ENCODE data around the gene RTKN2.
"Not testable (repeated sequence)": the region's sequence is repeated elsewhere in the genome, so short reads cannot be mapped to it uniquely, and the experiment has no call there.

The RTKN2 gene

GRCh38 chr10:62258926-62259325 lies 9.7 kb downstream of the RTKN2 start:
- H3K4me3 ChIP-seq (ENCODE audit: low read depth, low read length) = no peak overlapping the region
- H3K4me1 ChIP-seq (ENCODE audit: control insufficient read depth, insufficient read depth, low read length) = no peaks in the 10 kb centered on the region
- H3K36me3 ChIP-seq (ENCODE audit: control insufficient read depth, insufficient read depth, low read length) = no peaks in the 10 kb centered on the region
- H3K9ac ChIP-seq (ENCODE audit: low read depth, low read length) = no peak overlapping the region
- H3K27me3 ChIP-seq (ENCODE audit: control insufficient read depth, insufficient read depth, low read length) = no peaks in the 10 kb centered on the region
- H3K9me3 ChIP-seq (ENCODE audit: control insufficient read depth, insufficient read depth, low read length) = no peaks in the 10 kb centered on the region

- H3K36me3 ChIP-seq (ENCODE audit: control insufficient read depth, insufficient read depth, low read length) = no peaks in the 10 kb centered on the region
- no peaks in the 10 kb centered on the region for H3K9me3 ChIP-seq (ENCODE audit: control insufficient read depth, insufficient read depth, low read length)
- no peaks in the 10 kb centered on the region for H3K4me1 ChIP-seq (ENCODE audit: control insufficient read depth, insufficient read depth, low read length)
- H3K27me3 ChIP-seq (ENCODE audit: control insufficient read depth, insufficient read depth, low read length) = no peaks in the 10 kb centered on the region
- no peak overlapping the region for H3K4me3 ChIP-seq (ENCODE audit: low read depth, low read length)
- H3K9ac ChIP-seq (ENCODE audit: low read depth, low read length) = no peak overlapping the region
These were observed 14.9 kb downstream of the RTKN2 start for GRCh38 chr10:62253704-62254103.

DNA sequence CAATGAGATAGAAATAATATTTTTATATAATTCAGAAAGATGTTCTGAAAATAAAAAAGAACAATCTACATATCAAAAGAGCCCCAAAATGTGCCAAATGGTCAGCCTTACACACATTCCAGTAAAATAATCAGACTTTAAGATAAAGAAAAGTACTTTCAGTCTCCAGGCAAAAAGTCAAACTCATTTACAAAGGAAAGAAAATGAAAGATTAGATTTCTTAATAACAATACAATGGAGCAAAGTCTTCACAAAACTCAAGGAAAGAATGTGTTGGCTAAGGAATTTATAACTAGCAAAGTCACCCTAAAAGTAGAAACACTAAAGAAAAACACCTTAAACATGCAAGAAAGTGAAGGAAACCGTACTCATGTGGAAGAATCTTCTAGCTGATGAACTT lies 16.6 kb downstream of the RTKN2 start:
- no peaks in the 10 kb centered on the region for H3K36me3 ChIP-seq (ENCODE audit: control insufficient read depth, insufficient read depth, low read length)
- H3K4me1 ChIP-seq (ENCODE audit: control insufficient read depth, insufficient read depth, low read length) = no peaks in the 10 kb centered on the region
- no peaks in the 10 kb centered on the region for H3K27me3 ChIP-seq (ENCODE audit: control insufficient read depth, insufficient read depth, low read length)

GRCh38 chr10:62250594-62251198 lies 17.9 kb downstream of the RTKN2 start:
- Histone ChIP-seq H3K4me3 (ENCODE audit: low read depth, low read length) (no peak overlapping the region), H3K27me3 (ENCODE audit: control insufficient read depth, insufficient read depth, low read length) (no peaks in the 10 kb centered on the region), H3K9ac (ENCODE audit: low read depth, low read length) (no peak overlapping the region), H3K36me3 (ENCODE audit: control insufficient read depth, insufficient read depth, low read length) (no peaks in the 10 kb centered on the region), H3K4me1 (ENCODE audit: control insufficient read depth, insufficient read depth, low read length) (no peaks in the 10 kb centered on the region), H3K9me3 (ENCODE audit: control insufficient read depth, insufficient read depth, low read length) (no peaks in the 10 kb centered on the region)

More for the DNA sequence above, 16.6 kb downstream of the RTKN2 start:
- Histone ChIP-seq H3K9ac (ENCODE audit: low read depth, low read length) (no peak overlapping the region), H3K4me3 (ENCODE audit: low read depth, low read length) (no peak overlapping the region), H3K9me3 (ENCODE audit: control insufficient read depth, insufficient read depth, low read length) (no peaks in the 10 kb centered on the region)

DNA sequence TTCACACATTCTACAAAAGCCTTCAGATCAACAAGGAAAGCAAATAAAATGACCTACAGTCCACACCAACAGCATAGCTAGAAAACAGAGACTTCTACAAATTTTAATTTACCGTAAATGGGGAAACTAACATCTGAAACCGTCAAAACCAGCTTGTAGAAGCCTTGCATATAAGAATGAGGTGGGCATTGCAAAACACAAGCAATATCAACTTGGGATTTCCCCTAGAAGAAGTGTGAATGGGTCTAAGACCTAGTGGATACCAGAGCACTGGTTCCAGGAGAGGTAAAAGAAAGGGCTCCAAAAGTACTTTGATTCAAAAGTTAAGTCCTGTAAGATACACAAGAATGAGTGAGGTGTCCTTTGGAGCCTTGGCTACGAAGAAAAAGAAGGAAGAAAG lies 18.7 kb downstream of the RTKN2 start:
- no peaks in the 10 kb centered on the region for H3K36me3 ChIP-seq (ENCODE audit: control insufficient read depth, insufficient read depth, low read length)
- no peak overlapping the region for H3K4me3 ChIP-seq (ENCODE audit: low read depth, low read length)
- H3K27me3 ChIP-seq (ENCODE audit: control insufficient read depth, insufficient read depth, low read length) = no peaks in the 10 kb centered on the region
- H3K9ac ChIP-seq (ENCODE audit: low read depth, low read length) = no peak overlapping the region
- no peaks in the 10 kb centered on the region for H3K9me3 ChIP-seq (ENCODE audit: control insufficient read depth, insufficient read depth, low read length)
- H3K4me1 ChIP-seq (ENCODE audit: control insufficient read depth, insufficient read depth, low read length) = no peaks in the 10 kb centered on the region

GRCh38 chr10:62248465-62248864 lies 20.2 kb downstream of the RTKN2 start:
- Histone ChIP-seq H3K9me3 (ENCODE audit: control insufficient read depth, insufficient read depth, low read length) (no peaks in the 10 kb centered on the region), H3K27me3 (ENCODE audit: control insufficient read depth, insufficient read depth, low read length) (no peaks in the 10 kb centered on the region), H3K4me1 (ENCODE audit: control insufficient read depth, insufficient read depth, low read length) (no peaks in the 10 kb centered on the region), H3K9ac (ENCODE audit: low read depth, low read length) (no peak overlapping the region), H3K4me3 (ENCODE audit: low read depth, low read length) (no peak overlapping the region), H3K36me3 (ENCODE audit: control insufficient read depth, insufficient read depth, low read length) (no peaks in the 10 kb centered on the region)

DNA sequence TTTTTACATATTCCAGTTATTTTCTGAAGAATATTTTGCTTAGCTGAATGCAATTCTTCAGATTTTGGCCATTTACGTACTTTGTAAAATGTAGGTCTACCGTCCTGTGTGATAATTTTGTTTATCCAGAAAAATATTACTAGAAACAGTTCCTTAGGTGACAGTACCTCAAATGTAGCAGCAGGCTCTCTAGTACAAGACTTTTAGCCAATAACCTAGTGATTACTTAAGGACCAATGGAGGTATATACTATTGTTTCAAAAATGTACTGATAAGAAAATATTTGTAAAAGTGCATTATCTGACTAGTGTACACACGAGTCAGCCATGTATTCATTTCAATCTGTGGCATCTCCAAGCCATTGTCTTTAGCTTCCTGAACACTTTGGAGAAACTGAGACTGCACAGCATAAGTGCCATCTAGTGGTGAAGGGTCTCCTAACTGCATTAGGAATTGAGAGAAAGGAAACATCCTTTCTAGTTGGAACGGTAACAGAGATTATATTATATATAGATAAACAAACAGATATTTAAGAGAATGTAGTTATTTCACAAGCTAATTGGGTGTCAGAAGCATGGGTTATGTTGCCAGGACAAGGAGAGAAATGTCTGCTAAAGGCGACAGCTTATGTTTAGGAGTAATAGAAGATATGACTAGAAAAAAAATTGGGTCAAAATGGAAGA lies 23.7 kb downstream of the RTKN2 start:
- Histone ChIP-seq H3K4me3 (ENCODE audit: low read depth, low read length) (no peak overlapping the region), H3K9me3 (ENCODE audit: control insufficient read depth, insufficient read depth, low read length) (no peaks in the 10 kb centered on the region), H3K27me3 (ENCODE audit: control insufficient read depth, insufficient read depth, low read length) (no peaks in the 10 kb centered on the region), H3K36me3 (ENCODE audit: control insufficient read depth, insufficient read depth, low read length) (no peaks in the 10 kb centered on the region), H3K4me1 (ENCODE audit: control insufficient read depth, insufficient read depth, low read length) (no peaks in the 10 kb centered on the region), H3K9ac (ENCODE audit: low read depth, low read length) (no peak overlapping the region)

- Histone ChIP-seq H3K27me3 (ENCODE audit: control insufficient read depth, insufficient read depth, low read length) (no peaks in the 10 kb centered on the region), H3K9ac (ENCODE audit: low read depth, low read length) (no peak overlapping the region), H3K4me1 (ENCODE audit: control insufficient read depth, insufficient read depth, low read length) (no peaks in the 10 kb centered on the region), H3K9me3 (ENCODE audit: control insufficient read depth, insufficient read depth, low read length) (no peaks in the 10 kb centered on the region), H3K36me3 (ENCODE audit: control insufficient read depth, insufficient read depth, low read length) (no peaks in the 10 kb centered on the region), H3K4me3 (ENCODE audit: low read depth, low read length) (no peak overlapping the region)
These were observed 24.6 kb downstream of the RTKN2 start for GRCh38 chr10:62244088-62244487.

GRCh38 chr10:62243647-62243997 lies 25.0 kb downstream of the RTKN2 start:
- H3K9ac ChIP-seq (ENCODE audit: low read depth, low read length) = no peak overlapping the region
- H3K4me3 ChIP-seq (ENCODE audit: low read depth, low read length) = no peak overlapping the region
- H3K27me3 ChIP-seq (ENCODE audit: control insufficient read depth, insufficient read depth, low read length) = no peaks in the 10 kb centered on the region
- no peaks in the 10 kb centered on the region for H3K9me3 ChIP-seq (ENCODE audit: control insufficient read depth, insufficient read depth, low read length)
- no peaks in the 10 kb centered on the region for H3K36me3 ChIP-seq (ENCODE audit: control insufficient read depth, insufficient read depth, low read length)
- no peaks in the 10 kb centered on the region for H3K4me1 ChIP-seq (ENCODE audit: control insufficient read depth, insufficient read depth, low read length)

- H3K27me3 ChIP-seq (ENCODE audit: control insufficient read depth, insufficient read depth, low read length); H3K4me1 ChIP-seq (ENCODE audit: control insufficient read depth, insufficient read depth, low read length); H3K9ac ChIP-seq (ENCODE audit: low read depth, low read length); H3K4me3 ChIP-seq (ENCODE audit: low read depth, low read length); H3K9me3 ChIP-seq (ENCODE audit: control insufficient read depth, insufficient read depth, low read length); H3K36me3 ChIP-seq (ENCODE audit: control insufficient read depth, insufficient read depth, low read length): not testable (repeated sequence)
These were observed 25.5 kb downstream of the RTKN2 start for GRCh38 chr10:62242965-62243646.

- H3K9me3 ChIP-seq (ENCODE audit: control insufficient read depth, insufficient read depth, low read length); H3K9ac ChIP-seq (ENCODE audit: low read depth, low read length); H3K4me3 ChIP-seq (ENCODE audit: low read depth, low read length); H3K36me3 ChIP-seq (ENCODE audit: control insufficient read depth, insufficient read depth, low read length); H3K4me1 ChIP-seq (ENCODE audit: control insufficient read depth, insufficient read depth, low read length); H3K27me3 ChIP-seq (ENCODE audit: control insufficient read depth, insufficient read depth, low read length): not testable (repeated sequence)
These were observed 27.1 kb downstream of the RTKN2 start for GRCh38 chr10:62241521-62241920.

DNA sequence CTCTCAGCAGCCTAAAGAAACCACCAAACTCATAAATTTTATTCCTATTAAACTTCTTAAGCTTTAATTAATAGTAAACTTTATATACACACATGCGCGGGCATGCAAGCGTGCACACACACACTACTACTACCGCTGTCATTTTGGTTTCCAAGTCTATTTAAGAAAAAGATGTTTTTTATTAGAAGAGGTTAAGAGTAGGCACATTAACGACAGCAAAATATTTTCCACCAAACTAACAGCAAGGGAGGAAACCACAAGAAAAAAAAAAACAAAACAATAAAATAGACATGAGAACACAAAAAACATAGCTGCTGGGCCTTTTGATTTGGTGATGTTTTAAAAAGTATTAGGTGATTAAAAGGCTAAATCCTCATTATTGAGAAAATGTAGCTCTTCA lies 28.6 kb downstream of the RTKN2 start:
- no peaks in the 10 kb centered on the region for H3K36me3 ChIP-seq (ENCODE audit: control insufficient read depth, insufficient read depth, low read length)
- H3K4me3 ChIP-seq (ENCODE audit: low read depth, low read length) = no peak overlapping the region
- no peaks in the 10 kb centered on the region for H3K27me3 ChIP-seq (ENCODE audit: control insufficient read depth, insufficient read depth, low read length)
- no peak overlapping the region for H3K9ac ChIP-seq (ENCODE audit: low read depth, low read length)
- peaks cover 3% of the 10 kb centered on the region for H3K4me1 ChIP-seq (ENCODE audit: control insufficient read depth, insufficient read depth, low read length)
- H3K9me3 ChIP-seq (ENCODE audit: control insufficient read depth, insufficient read depth, low read length) = no peaks in the 10 kb centered on the region
